GM21737 (cell line): Measurements from ENCODE around the gene NKX2-3.

Source experiments
- ATAC-seq: cut with Tn5 transposase; IDR thresholded peaks from one replicate; pipeline ENCODE4 v1.9.1; 2021; ENCODE audit warnings: mild to moderate bottlenecking, moderate library complexity; ENCODE audit not compliant: unreplicated experiment

NKX2-3 gene

GRCh38 chr10:99537989-99538917, 5.5 kb downstream of the NKX2-3 start:
- ATAC-seq = no peak

DNA sequence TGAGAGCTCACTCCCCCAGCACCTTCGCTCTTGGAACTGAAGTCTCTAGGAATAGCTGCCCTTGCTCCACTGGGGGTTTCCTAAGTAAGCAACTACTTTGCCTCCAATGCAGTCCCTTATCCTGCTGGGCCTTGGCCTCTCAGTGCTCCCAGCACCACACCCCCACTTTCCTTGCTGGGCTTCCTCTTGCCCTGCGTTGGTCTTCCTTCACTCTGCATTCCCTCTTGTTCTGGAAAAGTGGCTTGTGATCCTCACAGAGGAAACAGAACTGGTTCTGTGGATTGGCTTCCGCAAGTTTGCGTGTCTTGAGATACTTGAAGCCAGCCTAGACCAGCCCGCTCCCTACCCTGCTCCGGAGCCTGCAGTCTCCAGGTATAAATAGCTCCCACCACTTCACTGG, 6.4 kb downstream of the NKX2-3 start:
- no peak for ATAC-seq

DNA sequence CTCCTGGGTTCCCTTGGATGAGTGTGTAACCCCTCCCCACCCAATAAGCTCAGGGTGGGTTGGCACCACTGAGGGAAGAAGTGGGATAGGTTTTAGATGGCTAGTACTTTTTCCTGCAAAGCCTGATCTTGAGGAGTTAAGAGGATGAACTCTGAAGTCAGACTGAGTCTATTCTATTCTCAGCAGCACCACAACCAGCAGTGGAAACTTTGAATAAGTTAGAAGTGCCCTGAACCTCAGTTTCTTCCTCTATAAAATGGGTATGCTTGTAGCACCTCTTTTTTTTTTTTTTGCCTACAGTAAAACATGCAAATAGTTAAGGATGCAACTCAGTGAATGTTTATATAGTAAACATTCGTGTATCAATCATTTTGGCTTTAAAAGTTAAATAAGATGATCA, 7.1 kb downstream of the NKX2-3 start:
- no peak for ATAC-seq

DNA sequence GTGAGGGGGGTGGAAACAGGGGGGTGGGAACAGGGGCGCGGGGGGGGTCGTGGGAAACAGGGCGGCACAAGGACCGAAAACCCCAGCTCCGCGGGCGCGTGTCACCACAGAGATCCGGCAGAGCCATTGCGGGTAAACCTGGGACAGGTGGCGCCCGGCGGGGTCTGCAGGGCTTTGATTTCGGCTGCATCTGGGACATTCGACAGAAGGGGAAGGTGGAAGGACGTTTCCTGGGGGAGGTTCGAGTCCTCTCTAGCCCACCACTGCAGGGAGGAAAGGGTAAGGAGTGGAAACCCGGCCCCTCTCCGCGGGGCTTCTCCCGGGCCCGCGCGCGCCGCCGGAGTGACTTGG, 7.5 kb downstream of the NKX2-3 start:
- no peak for ATAC-seq

GRCh38 chr10:99540657-99541531, 8.2 kb downstream of the NKX2-3 start:
- no peak for ATAC-seq

DNA sequence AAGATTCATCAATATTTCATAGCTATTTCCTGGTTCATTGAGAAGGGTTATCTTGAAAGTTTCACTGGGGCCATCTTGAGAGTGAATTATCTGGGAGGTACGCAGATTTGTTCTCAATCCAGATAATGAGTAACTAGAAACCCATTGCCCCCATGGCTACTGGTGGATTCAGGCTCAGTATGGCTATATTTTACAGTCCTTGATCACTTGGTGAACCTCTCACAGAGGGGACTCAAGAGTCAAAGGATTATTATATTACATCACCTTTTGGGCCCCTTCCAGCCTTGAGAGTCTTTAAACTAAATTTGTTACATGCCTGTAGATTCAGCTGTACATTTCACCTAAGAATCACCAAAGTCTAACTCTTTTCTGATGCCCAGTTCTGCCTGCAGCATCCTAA, 11.6 kb downstream of the NKX2-3 start:
- ATAC-seq = no peak

- no peak for ATAC-seq
These were observed 15.3 kb downstream of the NKX2-3 start for GRCh38 chr10:99548041-99548530.

GRCh38 chr10:99551158-99551557, 18.4 kb downstream of the NKX2-3 start:
- ATAC-seq = no peak

GRCh38 chr10:99551616-99552015, 18.9 kb downstream of the NKX2-3 start:
- no peak for ATAC-seq

GRCh38 chr10:99555371-99555770, 22.6 kb downstream of the NKX2-3 start:
- ATAC-seq = no peak

GRCh38 chr10:99555825-99556523, 23.2 kb downstream of the NKX2-3 start:
- peak; percentile 88 for ATAC-seq

GRCh38 chr10:99557044-99557443, 24.3 kb downstream of the NKX2-3 start:
- ATAC-seq = no peak

- no peak for ATAC-seq
These were observed 26.0 kb downstream of the NKX2-3 start for GRCh38 chr10:99558708-99559107.

GRCh38 chr10:99560277-99561126, 27.8 kb downstream of the NKX2-3 start:
- ATAC-seq = no peak

- ATAC-seq = no peak
These were observed 29.9 kb downstream of the NKX2-3 start for GRCh38 chr10:99562631-99563030.

DNA sequence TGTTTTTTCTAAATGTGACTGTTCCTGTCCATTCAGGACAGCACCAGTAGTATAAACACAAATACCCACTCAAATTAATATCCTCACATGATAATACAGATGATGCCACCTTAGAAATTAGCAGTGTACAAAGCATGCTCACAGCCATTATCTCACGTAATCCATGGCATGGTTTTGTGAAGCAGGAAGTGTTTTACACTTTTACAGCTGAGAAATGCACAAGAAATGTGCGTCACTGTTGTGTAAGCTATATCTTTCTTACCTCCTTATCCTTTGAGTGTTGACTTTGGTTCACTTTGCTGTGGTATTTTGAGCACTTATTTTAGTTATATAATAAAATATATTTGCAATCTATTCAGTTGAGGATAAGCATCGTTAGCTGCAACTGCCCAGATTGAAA, 31.6 kb downstream of the NKX2-3 start:
- ATAC-seq = no peak

DNA sequence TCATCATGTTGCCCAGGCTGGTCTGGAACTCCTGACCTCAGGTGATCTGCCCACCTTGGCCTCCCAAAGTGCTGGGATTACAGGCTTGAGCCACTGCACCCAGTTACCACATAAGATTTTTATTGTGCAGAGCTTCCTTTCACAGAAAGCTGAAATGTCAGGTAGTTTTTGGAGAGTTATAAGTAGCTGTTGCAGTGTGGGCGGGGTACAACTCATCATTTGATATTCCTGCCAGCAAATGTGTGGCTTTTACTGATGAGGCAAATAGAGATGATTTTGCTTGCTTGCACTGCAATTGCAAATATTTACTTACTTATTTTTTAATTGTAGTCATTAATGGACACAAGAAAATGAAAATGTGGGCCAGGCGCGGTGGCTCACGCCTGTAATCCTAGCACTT, 32.4 kb downstream of the NKX2-3 start:
- ATAC-seq = no peak

DNA sequence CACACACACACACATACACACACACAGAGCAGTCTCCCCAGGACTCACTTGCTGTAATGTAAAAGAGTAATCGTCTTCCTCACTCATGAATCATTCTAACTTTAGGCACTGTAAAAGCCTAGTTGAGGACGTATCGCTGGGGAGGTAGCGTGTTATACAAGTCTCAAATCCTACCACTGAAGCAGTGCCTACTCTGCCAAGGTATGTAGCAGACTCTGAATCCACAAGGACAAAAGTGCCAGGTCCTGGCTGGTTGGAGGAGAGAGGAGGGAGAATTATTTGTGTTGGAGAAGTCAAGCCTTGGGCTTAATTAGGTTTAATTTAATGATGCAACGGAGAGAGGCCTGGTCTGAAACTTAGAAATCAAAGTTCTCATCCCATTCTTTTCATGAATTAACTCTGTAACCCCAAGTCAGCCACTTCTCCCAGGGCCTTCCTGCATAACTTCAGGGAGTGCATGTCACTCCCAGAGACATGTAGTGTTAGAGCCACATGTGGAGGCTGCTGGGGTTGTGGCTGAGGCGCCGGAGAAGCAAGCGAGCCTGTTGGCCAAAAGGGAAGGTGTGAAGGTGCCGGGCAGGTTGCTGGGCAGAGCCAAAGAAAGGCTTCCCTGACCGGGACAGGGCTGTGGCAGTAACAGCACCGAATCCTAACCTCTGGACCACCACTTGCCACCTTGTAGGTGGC, 36.7 kb downstream of the NKX2-3 start:
- no peak for ATAC-seq

GRCh38 chr10:99569961-99570360, 37.2 kb downstream of the NKX2-3 start:
- no peak for ATAC-seq

GRCh38 chr10:99571816-99572215, 39.1 kb downstream of the NKX2-3 start:
- ATAC-seq = no peak
